Activated CD4-positive, alpha-beta T cell treated with anti-CD3 and anti-CD28 coated beads for 1 hour (primary cell): ENCODE results near the gene TMEM117.
"Not testable (repeated sequence)": the region's sequence is repeated elsewhere in the genome, so short reads cannot be mapped to it uniquely, and the experiment has no call there.

Experiments
- DNase-seq: peaks from one replicate; pipeline ENCODE4 v3.0.0-alpha.2; 2020

TMEM117 gene

DNA sequence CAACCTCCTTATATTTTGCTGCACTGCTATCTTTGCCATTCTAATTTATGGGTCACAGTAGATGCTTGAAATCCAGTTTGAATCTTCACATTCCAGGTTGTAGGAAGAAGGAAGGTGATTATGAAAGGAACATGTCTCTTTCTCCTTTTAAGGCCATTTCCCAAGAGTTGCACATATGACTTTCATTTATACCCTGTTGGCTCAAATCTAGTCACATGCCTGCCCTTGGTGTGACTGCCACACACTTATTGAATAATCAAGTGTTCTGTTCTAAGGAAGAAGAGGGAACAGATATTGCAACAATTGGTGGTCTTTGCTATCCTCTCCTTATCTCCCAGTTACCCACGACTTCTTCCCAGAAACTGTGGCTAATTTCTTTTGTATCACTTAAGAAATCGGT, 404.3 kb downstream of the TMEM117 start:
- DNase-seq, result no peak

DNA sequence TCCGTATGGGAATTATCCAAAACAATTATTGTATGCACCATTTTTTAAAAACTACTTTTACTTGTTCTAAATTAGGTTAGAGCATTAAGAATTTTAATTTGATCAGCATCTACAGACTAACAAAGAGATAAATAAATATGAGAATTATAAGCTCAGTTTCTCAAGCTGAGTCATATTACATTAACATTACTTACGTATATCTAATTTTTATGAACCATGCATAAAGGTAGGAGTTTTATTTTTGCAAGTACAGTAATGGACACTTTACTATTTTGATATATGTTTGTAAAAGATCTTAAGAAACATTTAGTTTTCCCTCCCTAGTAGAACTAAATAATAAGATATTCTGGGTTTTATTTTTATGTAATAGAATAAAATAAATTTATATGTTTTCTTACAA, 410.1 kb downstream of the TMEM117 start:
- DNase-seq, result no peak

DNA sequence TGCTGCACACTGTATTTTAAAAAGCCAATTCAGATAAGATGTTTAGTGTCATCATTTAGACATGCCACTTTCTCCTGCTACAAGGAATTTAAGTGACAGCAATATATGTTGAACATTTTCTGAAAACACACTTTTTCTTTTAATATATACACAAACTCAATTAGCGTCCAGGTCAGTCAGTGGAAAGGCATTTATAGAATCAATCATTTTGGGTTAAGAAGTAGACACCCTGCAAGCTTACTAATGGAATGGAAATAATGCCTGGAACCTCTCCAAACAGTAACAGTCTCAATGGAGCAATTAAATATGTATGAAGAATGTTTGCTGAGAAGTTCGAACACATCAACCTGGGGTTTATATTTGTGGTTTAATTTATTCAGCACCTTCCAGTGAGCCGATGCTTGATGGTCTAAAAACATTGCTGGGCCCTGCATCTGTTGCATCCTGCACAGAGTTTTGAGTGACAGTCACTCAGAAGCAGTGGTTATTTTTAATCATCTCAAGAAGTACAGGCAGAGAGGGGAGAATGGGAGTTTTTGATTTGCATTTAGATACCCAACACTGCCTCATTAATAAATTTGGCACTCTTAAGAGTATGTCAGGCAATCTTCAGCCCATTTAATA, 410.7 kb downstream of the TMEM117 start:
- DNase-seq, result no peak

DNA sequence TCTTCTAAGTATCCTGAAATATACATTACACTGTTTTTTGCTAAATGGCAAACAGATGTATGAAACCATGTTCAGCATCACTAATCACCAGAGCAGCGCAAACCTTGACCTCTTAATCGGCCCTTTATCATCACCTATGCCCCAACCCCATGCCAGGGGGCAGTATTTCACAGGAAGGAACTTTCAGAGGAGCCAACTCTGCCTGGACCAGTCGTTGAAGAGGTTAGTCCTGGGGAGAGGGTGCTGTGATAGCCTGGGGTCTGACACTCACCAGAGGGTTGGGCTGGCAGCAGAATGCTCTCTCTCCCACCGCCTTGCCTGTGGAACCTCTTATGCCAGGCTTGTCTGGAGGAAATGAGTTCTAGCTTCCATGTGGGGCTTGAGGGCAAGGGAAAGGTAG, 411.7 kb downstream of the TMEM117 start:
- DNase-seq, result no peak

DNA sequence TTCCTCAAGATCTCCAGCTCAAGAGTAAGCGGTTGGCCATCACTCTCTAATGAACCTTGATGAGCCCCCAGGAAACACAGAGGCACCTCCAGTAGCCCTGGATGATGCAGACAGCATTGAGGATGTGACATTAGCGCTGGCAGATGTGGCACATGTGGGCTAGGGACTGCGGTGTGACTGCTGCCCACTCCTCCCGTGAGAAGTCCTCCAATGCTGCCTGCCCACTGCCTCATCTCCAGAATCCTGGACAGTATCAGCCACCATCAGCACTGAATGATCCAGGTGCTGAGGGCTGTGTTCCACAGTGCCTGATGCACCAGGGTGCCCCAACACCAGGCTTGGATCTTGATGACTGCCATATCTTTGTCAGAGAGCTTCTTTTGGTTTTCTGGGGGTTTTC, 412.6 kb downstream of the TMEM117 start:
- DNase-seq, result no peak

DNA sequence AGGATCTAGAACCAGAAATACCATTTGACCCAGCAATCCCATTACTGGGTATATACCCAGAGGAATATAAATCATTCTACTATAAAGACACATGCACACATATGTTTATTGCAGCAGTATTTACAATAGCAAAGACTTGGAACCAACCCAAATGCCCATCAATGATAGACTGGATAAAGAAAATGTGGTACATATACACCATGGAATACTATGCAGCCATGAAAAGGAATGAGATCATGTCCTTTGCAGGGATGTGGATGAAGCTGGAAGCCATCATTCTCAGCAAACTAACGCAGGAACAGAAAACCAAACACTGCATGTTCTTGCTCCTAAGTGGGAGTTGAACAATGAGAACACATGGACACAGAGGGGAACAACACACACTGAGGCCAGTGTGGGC, 414.6 kb downstream of the TMEM117 start:
- not testable (repeated sequence) for DNase-seq

DNA sequence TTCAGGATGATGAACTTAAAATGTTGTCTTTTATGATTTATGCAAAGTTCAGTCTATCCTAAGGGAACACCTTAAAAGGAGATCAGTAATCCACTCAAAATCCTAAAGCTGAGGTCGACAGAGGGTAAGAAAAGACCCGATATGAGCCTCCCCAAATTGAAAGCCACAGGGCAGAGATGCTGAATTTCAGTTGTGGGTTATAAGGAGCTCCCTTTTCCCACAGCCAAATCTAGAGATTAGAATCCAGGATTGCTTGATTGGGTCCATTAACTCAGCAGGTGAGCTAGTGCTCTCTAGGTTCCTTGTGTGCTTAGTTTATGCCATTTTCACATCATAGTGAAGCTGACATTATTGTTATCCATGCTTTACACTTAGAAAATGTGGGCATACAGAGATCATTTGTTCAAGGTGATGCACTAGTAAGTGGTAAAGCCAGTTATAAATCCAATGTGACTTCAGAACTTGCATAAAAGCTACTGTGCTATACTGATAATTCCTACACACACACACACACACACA, 417.5 kb downstream of the TMEM117 start:
- no peak for DNase-seq

DNA sequence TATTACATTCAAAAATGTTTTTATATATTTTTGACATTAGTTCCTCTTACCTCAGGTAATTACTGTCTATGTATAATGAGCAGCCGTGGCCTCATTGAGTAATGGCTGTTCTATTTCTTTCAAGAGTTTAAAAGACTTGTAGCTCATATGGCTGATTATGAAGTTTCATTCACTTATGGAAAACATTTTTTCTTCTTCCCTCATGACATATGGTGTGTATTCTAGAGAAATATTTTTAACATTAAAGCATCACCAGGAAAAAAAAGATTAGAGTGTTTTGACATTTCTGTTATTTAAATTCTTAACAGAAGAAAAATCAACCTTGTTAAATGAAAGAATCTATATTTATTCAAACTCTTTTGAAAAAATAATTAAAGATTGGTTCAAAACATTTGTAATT, 422.4 kb downstream of the TMEM117 start:
- DNase-seq, result no peak

DNA sequence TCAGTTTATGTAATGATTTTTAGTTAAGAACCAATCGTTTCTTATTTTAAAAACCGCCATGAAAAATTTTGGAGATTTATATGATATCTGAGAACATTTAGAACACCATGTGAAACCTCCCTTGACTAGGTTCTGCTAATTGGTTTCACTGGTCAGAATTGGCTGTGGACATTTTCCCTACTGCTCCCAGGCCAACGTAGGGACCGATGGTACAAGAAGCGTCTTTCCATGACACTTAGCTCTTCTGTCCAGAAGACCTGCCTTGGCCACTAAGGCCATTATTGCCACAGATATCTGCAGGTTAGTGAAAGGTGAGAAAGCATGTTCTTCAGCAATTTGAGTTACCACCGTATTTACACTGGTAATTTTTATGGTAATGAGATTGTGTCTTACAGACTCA, 424.0 kb downstream of the TMEM117 start:
- DNase-seq, result no peak

DNA sequence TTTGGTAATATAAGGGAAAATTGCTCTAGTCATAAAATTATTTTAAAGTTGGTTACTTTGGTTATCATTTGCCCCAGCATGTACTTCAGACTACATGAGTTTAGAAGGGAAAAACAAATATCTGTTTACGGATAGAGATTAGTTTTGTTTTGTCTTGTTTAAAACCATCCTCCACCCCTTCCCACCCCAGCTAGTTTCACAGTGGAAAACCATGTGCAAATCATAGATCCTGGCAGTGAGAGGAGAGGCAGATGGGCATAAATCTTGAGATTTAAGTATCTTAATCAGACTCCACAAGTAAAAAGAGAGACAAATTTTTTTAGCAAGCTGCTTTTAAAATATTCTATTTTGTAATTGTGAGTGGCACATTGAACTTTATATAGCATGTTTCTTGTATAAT, 424.7 kb downstream of the TMEM117 start:
- no peak for DNase-seq

DNA sequence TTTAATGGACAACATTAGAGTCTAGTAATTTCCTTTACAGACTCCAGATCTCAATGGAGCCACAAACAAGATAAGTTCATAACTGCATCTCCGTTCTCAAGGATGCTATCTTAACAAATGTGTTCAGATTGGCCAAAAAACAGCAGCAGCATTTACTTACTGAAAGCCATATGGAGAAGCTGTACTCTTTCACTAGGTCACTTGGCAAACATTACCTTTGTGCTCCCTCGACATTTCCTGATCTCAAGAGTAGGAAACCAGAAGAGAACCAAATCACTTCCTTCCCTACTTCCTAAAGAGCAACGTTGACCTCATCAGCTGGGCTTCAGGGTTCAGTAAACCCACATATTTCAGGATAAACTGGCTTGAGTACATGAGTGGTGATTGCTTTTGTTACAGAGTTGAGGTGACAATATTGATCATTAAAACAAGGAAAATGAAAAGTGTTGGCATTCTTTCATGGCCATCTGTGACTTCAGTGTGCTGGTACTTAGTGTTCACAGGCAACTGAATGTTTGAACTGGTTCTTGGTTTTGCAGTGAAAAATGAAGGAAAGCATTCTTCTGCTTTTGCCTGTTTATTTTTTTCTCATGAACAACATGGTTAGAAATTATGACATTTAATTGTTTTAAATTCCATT, 449.6 kb downstream of the TMEM117 start:
- no peak for DNase-seq

DNA sequence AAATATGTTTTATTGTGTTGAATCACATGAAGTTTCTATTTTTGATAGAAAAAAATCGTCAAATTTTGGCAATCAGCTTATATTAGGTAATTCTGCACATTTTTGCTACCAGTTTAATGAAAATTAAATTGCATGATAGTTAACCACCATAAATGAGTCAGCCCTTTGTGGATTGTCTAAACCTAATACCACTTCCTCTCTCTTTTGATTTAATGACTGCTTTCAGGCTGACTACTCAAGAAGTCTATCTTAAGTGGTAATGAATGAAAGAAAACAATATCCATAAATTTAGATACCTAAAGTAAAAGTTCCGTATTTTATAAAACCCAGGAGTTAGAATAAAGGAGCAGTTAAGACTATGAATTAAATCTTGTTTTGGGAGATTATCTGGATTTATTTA, 450.5 kb downstream of the TMEM117 start:
- DNase-seq, result no peak

DNA sequence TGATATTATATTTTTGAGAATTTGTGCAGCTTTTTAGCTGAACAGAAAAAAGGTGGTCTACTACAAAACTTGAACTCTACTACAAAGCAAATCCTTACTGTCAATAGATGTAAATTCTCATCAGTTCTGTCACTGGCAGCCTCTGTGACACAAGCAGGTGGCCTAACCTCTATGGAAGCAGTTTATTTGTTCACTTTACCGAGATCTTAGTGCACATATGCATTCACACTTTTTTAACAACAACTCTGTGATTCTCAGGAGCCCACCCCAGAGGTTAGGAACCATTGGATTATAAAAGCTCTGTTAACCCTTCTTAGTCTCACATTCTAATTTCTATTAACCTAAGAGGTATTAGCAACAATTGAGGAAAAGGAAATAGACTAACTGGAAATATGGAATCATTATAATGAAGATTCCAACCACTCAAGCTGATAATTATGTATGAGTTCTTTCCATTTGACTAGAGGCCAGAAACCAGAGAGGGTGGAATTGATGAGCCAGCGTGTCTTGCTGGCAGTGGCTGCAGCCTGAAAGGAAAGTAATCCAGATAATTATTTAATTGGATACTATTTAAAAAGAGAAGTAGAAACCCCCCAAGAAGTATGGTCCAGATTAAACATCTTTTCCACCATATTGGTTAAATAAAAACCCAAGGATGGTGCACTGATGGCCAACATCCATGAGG, 451.1 kb downstream of the TMEM117 start:
- no peak for DNase-seq

DNA sequence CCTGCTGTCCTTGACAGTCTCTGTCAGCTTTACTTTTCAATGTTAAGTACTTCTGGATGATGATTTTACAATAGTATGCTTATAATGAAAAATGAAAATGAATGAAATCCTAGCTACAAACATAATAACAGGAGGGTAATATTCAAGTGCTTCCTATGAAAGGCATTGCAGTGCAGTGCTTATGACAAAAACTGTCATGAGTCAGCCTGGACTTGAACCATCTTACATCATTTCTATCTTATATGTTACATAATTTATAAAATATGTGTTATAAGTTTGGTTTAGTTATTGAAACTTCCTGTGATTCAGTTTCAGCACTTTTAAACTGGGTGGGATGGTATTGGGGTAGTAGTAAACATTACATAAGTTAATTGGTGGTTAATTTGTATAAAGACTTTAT, 451.7 kb downstream of the TMEM117 start:
- no peak for DNase-seq

DNA sequence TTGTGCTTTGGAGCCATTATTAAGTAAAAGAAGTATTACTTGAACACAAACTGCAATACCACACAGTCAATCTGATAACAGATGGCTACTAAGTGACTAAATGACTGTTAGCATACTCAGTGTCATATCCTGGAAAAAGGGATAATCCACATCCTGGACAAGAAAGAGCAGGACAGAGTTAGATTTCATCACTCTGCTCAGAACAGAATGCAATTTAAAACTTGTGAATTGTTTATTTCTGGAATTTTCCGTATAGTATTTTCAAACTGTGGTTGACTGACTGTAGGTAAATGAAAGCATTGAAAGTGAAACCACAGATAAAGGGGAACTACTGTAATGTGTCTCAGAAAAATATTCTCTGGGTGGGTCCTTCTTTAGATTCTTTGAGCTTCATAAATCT, 458.8 kb downstream of the TMEM117 start:
- no peak for DNase-seq

DNA sequence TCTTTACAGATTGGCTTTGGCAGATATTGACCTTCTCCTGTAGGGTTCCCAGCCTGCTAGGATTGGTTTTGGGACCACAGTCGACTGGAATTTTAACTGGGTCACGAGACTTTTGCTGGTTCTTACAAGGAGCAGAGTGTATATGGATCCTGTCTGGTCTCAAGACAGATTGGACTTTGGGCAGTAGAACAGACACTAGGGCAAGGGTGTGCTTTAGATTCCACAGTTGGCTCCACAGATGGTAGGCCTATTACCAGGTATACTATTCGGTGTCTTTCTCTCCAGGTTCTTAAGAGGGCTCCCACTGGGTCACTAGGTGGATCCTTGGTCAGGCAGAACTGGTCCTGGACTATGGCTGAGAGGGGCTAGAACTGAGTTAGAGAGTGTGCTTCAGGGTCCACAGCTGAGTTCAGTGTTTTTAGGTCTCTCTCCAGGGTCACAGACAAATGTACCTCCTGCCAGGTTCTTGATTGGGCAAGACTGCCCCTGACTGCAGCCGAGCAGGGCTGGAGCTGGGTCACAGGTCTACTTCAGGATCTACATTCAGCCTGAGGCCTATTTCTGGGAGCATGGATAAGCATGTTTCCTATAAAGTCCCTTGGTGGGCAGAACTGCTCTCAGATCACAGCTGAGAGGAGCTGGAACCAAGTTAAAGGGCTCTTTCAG, 460.2 kb downstream of the TMEM117 start:
- no peak for DNase-seq

DNA sequence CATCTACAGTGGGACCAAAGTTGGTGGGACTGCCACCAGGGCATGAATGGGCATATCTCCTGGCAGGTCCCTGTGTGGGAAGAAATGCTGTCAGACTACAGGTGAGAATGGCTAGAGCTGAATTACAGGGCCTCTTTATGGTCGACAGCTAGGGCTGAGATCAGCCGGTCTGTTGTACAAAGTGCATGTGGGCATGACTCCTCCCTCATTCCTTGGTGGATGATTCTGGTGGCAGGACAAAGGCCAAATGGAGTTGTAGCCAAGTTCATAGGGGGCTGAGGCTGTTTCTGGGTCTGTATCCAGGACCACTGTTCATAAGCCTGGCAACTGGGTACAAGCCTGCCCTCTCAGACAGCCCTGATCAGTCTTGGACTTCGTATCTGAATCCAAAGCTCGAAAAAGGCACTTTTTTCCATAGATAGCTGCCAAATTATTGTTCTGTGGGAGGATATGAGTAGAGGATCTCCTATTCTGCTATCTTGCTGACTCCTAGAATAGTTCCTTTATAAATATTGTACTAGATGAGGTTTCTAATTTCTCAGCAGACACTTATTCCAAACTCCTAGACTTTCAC, 460.8 kb downstream of the TMEM117 start:
- no peak for DNase-seq

DNA sequence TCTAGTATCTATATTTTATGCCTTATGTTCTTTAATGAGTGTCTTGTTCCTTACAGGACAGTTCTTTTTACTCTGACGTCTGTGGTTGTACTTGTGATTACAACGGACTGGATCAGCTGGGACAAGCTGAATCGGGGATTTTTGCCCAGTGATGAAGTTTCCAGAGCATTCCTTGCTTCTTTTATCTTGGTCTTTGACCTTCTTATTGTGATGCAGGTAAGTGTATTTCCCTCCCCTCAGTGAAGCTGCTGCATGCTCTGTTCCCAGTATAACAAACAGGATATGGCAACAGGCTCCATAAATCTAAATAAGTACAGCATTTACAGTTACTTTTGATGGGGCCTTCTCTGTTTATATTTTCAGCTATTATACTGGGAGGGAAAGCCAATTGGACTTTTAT, 463.6 kb downstream of the TMEM117 start:
- no peak for DNase-seq

DNA sequence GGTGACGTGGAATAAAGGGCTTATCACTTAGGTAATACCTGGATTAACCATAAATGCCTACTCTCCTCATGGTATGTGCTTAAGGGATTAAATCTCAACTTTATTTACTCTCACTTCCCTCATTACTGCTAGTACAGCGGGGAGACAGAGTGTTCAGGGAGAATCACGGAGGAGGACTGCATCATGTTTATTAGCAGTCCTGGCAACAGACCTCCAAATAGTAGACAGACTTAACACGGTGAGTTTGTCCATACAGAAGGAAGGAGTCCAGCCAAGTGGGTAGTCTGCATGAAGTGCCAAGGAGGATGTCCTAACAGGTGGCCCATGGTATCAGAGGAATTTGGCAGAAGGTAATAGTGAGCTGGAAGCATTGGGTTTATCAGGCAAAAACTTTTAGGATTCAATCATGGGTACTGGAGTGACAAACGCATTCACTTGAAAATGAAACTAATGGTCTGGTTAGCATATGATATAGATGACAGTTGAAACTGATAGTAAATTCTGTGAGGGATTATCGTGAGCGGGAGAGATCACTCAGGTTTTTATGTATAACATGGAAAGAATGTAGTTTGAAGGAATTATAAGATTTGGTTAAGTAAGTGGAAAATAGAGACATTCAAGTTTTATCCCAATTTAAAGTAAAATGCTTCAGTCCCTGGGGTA, 471.8 kb downstream of the TMEM117 start:
- no peak for DNase-seq

DNA sequence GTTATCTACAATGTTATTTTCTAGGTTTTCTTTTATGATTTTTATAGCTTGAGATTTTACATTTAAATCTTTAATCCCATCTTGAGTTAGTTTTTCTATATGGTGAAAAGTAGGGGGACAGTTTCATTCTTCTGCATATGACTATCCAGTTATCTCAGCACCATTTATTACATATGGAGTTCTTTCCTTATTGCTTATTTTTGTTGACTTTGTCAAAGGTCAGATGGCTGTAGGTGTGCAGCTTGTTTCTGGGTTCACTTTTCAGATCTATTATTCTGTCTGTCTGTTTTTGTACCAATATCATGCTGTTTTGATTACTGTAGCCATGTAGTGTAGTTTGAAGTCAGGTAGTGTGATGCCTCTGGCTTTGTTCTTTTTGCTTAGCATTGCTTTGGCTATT, 477.3 kb downstream of the TMEM117 start:
- DNase-seq, result no peak

DNA sequence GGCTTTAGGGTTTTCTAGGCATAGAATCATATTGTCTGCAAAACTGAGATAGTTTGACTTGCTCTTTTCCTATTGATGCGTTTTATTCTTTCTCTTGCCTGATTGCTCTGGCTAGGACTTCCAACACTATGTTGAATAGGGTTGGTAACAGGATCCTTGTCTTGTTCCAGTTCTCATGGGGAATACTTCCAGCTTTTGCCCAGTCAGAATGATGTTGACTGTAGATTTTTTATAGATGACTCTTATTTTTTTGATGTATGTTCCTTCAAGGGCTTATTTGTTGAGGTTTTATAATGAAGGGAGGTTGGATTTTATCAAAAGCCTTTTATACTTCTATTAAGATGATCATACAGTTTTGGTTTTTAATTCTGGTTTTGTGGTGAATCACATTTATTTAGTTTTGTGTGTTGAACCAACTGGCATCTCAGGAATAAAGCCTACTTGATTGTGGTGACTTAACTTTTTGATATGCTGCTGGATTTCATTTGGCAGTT, 478.2 kb downstream of the TMEM117 start:
- DNase-seq, result no peak

DNA sequence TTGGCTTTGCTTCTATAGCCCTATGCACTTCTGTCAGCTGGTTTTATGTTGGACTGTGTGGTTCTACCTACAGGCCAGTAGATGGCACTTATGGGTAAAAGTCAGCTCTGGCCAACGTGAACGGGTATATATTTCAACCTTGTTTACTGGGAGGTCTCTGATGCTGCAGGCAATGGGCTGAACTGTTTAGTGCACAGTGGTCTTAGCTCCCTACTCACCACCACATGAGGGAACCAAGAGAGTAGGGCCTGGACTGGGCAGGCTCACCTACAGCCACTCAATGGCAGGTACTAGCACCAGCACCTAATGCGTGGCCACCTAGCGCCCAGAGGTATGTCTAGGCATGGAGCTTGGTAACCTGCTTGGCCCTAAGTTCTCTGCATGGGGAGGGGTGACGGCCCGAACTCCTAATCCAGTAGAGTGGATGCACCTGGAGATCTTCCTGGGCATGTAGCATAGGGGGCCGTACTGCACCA, 481.8 kb downstream of the TMEM117 start:
- DNase-seq, result no peak

DNA sequence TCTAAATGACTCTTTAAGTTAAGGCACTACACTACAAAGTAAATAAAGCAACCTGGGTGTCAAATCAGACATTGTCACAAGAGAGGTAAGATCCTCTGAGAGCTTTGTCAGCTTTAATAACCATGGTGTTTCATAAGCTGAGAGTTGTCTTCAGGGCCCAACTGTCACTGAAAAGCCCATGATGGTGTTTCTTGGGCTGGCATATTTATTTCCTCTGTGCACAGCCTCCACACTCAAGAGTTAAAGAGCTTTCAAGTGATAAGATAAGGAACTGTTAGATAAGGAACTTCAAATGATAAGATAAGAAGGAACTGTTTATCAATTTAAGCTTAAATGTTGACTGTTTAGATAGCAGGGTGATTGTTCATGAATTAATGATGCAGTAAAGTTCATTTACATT, 495.4 kb downstream of the TMEM117 start:
- DNase-seq, result no peak
